ENCODE data around the gene AOPEP.

Gene AOPEP

DNA sequence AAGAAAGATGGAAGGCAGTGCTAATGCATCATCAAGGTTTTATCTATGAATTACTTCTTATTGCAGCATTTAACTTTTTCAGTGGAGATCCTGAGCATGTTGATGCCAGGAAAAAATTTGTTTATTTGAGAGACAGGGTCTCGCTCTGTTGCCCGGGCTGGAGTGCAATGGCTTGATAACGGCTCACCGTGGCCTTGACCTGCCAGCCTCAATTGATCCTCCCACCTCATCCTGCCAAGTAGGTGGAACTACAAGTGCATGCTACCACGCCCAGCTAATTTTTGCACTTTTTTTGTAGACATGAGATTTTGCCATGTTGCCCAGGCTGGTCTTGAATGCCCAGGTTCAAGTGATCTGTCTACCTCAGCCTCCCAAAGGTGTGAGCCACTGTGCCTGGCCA lies 47.2 kb downstream of the AOPEP start:
- H3K4me2 ChIP-seq (ENCODE audit: low read length), result no peak overlapping the region
- no peak for TF ChIP-seq EZH2 (IDR thresholded peaks at IDR 0.05; ENCODE audit: borderline replicate concordance, low read length)
- no peak for TF ChIP-seq CTCF (IDR thresholded peaks at IDR 0.05; ENCODE audit: low read length)
- peak overlapping the region; percentile 58 for H3K27ac ChIP-seq (ENCODE audit: low read depth, low read length, poor library complexity, severe bottlenecking)
- no peaks in the 10 kb centered on the region for H4K20me1 ChIP-seq (ENCODE audit: insufficient read depth, low read length)
- H3K9ac ChIP-seq (ENCODE audit: low read length), result no peak overlapping the region
- no peak overlapping the region for H3K4me3 ChIP-seq (ENCODE audit: low read depth, low read length, poor library complexity, severe bottlenecking)
- H3K36me3 ChIP-seq (ENCODE audit: insufficient read depth, low read length), result no peaks in the 10 kb centered on the region
- H3F3A ChIP-seq (ENCODE audit: insufficient read depth, low read length), result no peaks in the 10 kb centered on the region
- H3K9me2 ChIP-seq (ENCODE audit: low read depth, low read length), result no peaks in the 10 kb centered on the region
- H2AFZ ChIP-seq (ENCODE audit: low read length), result no peak overlapping the region
- H3K9me3 ChIP-seq (ENCODE audit: low read length), result no peaks in the 10 kb centered on the region
- no peaks in the 10 kb centered on the region for H3K27me3 ChIP-seq (ENCODE audit: insufficient read depth, low read length)
- peaks cover 36% of the 10 kb centered on the region for H3K4me1 ChIP-seq (ENCODE audit: insufficient read depth, low read length, severe bottlenecking)
- no peaks in the 10 kb centered on the region for H3K79me2 ChIP-seq (ENCODE audit: insufficient read depth, low read length)

- Histone ChIP-seq H3F3A (ENCODE audit: insufficient read depth, low read length) (no peaks in the 10 kb centered on the region), H3K79me2 (ENCODE audit: insufficient read depth, low read length) (no peaks in the 10 kb centered on the region), H3K9me3 (ENCODE audit: low read length) (no peaks in the 10 kb centered on the region), H3K4me2 (ENCODE audit: low read length) (no peak overlapping the region), H3K9me2 (ENCODE audit: low read depth, low read length) (no peaks in the 10 kb centered on the region), H4K20me1 (ENCODE audit: insufficient read depth, low read length) (no peaks in the 10 kb centered on the region), H2AFZ (ENCODE audit: low read length) (no peak overlapping the region), H3K4me1 (ENCODE audit: insufficient read depth, low read length, severe bottlenecking) (peaks cover 28% of the 10 kb centered on the region), H3K36me3 (ENCODE audit: insufficient read depth, low read length) (no peaks in the 10 kb centered on the region), H3K27ac (ENCODE audit: low read depth, low read length, poor library complexity, severe bottlenecking) (no peak overlapping the region), H3K9ac (ENCODE audit: low read length) (no peak overlapping the region), H3K4me3 (ENCODE audit: low read depth, low read length, poor library complexity, severe bottlenecking) (no peak overlapping the region), H3K27me3 (ENCODE audit: insufficient read depth, low read length) (no peaks in the 10 kb centered on the region)
- no peak for TF ChIP-seq EZH2 (IDR thresholded peaks at IDR 0.05; ENCODE audit: borderline replicate concordance, low read length)
These were observed 51.5 kb downstream of the AOPEP start for GRCh38 chr9:94778013-94778412.

DNA sequence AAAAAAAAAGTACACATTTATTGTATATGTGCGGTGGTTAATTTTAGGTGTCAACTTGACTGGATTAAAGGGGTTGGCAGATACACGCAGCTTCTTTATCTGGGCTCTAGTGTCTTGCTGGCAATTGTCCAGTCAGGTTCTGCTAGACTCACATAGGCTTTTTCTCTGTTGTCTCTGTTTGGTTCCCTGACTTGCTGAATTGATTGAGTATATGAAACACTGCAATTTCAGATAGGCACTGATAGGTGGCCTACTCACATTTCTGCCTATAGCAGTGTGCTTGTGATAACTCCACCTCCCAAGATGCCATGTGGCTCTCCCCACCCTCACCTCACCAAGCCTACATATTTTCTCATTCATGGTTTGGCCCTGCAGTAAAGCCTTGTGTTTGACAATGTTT lies 52.5 kb downstream of the AOPEP start:
- H3K36me3 ChIP-seq (ENCODE audit: insufficient read depth, low read length), result no peaks in the 10 kb centered on the region
- H3K27me3 ChIP-seq (ENCODE audit: insufficient read depth, low read length), result no peaks in the 10 kb centered on the region
- H3K4me3 ChIP-seq (ENCODE audit: low read depth, low read length, poor library complexity, severe bottlenecking), result no peak overlapping the region
- H4K20me1 ChIP-seq (ENCODE audit: insufficient read depth, low read length), result no peaks in the 10 kb centered on the region
- TF ChIP-seq EZH2 (IDR thresholded peaks at IDR 0.05; ENCODE audit: borderline replicate concordance, low read length) (no peak), CTCF (IDR thresholded peaks at IDR 0.05; ENCODE audit: low read length) (peak; percentile 10; the same call in 1 of the 2 replicates)
- no peaks in the 10 kb centered on the region for H3K9me2 ChIP-seq (ENCODE audit: low read depth, low read length)
- H3K9me3 ChIP-seq (ENCODE audit: low read length), result no peaks in the 10 kb centered on the region
- no peak overlapping the region for H3K4me2 ChIP-seq (ENCODE audit: low read length)
- no peaks in the 10 kb centered on the region for H3K79me2 ChIP-seq (ENCODE audit: insufficient read depth, low read length)
- no peaks in the 10 kb centered on the region for H3F3A ChIP-seq (ENCODE audit: insufficient read depth, low read length)
- H3K4me1 ChIP-seq (ENCODE audit: insufficient read depth, low read length, severe bottlenecking), result peaks cover 34% of the 10 kb centered on the region
- H3K9ac ChIP-seq (ENCODE audit: low read length), result no peak overlapping the region
- H3K27ac ChIP-seq (ENCODE audit: low read depth, low read length, poor library complexity, severe bottlenecking), result no peak overlapping the region
- H2AFZ ChIP-seq (ENCODE audit: low read length), result no peak overlapping the region

- Histone ChIP-seq H3F3A (ENCODE audit: insufficient read depth, low read length) (no peaks in the 10 kb centered on the region), H3K4me3 (ENCODE audit: low read depth, low read length, poor library complexity, severe bottlenecking) (no peak overlapping the region), H3K36me3 (ENCODE audit: insufficient read depth, low read length) (no peaks in the 10 kb centered on the region), H3K4me1 (ENCODE audit: insufficient read depth, low read length, severe bottlenecking) (peaks cover 40% of the 10 kb centered on the region), H3K9me2 (ENCODE audit: low read depth, low read length) (no peaks in the 10 kb centered on the region), H2AFZ (ENCODE audit: low read length) (no peak overlapping the region), H3K9ac (ENCODE audit: low read length) (no peak overlapping the region), H3K27ac (ENCODE audit: low read depth, low read length, poor library complexity, severe bottlenecking) (peak overlapping the region; percentile 55), H3K4me2 (ENCODE audit: low read length) (no peak overlapping the region), H4K20me1 (ENCODE audit: insufficient read depth, low read length) (no peaks in the 10 kb centered on the region), H3K79me2 (ENCODE audit: insufficient read depth, low read length) (no peaks in the 10 kb centered on the region), H3K27me3 (ENCODE audit: insufficient read depth, low read length) (no peaks in the 10 kb centered on the region), H3K9me3 (ENCODE audit: low read length) (no peaks in the 10 kb centered on the region)
- TF ChIP-seq EZH2 (IDR thresholded peaks at IDR 0.05; ENCODE audit: borderline replicate concordance, low read length) (no peak), CTCF (IDR thresholded peaks at IDR 0.05; ENCODE audit: low read length) (no peak)
These were observed 53.3 kb downstream of the AOPEP start for GRCh38 chr9:94779693-94780290.

All from OCI-LY1 (cell line).